ENCODE measurements around the gene KCNC1.

The KCNC1 gene

GRCh38 chr11:17746096-17746495, 11.5 kb downstream of the KCNC1 start:
- H3K4me3 ChIP-seq (ENCODE audit: control insufficient read depth, low read depth, low read length): no peak overlapping the region
- no peak for DNase-seq (ENCODE audit: low read depth)
- no peak for TF ChIP-seq CTCF (IDR thresholded peaks at IDR 0.05; ENCODE audit: control insufficient read depth, insufficient read depth, low read depth, low read length, missing control alignments)

DNA sequence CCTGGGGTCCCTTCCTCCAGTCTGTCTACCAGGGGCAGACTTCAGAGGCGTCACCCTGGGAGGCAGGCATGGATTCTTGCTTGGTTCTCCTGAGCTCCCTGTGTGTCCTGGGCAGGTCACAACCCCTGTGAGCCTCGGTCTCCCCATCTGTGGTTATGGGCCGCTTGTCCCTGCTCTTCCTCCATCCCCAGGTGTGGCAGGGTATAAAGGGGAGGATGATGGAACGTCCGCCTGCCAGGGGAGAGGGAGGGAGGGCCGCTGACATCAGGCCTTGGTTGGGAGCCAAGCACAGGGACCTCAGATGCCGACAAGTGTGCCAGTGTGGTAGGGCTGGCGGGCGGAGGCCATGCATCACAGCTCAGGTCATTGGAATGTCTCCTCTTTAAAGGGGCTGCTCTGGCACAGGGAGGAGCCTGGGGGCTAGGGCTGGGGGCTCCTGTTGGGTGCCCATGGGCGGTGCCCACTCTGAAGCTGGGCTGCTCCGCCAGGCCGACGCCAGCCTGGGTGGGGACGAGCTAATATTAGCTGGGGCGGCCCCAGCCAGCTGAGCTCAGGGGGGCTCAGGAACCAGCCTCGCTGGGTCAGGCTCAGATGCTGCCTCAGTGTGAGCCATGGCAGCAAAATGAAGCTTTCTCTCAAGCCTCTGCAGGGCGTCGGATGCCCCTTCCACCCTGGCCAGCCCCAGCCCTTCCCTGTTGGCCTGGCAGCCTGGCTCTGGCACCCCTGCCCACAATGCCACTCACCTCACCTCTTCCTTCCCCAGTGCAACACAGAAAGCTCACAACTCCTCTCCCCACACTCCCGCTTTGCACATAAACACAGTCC, 12.8 kb downstream of the KCNC1 start:
- H3K4me3 ChIP-seq (ENCODE audit: control insufficient read depth, low read depth, low read length): no peak overlapping the region
- no peak for DNase-seq (ENCODE audit: low read depth)
- no peak for TF ChIP-seq CTCF (IDR thresholded peaks at IDR 0.05; ENCODE audit: control insufficient read depth, insufficient read depth, low read depth, low read length, missing control alignments)

DNA sequence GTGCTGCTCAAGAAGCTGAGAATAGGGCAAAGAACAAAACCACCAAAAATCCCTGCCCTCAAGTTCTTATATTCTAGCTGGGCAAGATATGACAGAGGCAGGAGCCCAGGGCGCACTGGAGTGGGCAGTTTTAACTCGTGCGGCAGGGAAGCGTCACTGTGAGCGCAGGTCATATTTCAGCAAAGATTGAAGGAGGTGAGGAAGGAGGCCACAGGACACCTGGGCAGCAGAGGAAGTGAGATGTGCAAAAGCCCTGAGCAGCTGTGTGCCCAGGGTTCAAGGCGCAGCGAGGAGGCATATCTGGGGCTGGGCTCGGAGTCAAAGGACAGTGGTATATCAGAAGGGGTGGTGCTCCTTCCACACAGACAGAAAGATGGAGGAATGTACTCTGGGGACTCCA, 13.5 kb downstream of the KCNC1 start:
- H3K4me3 ChIP-seq (ENCODE audit: control insufficient read depth, low read depth, low read length): no peak overlapping the region
- no peak for TF ChIP-seq CTCF (IDR thresholded peaks at IDR 0.05; ENCODE audit: control insufficient read depth, insufficient read depth, low read depth, low read length, missing control alignments)
- no peak for DNase-seq (ENCODE audit: low read depth)

DNA sequence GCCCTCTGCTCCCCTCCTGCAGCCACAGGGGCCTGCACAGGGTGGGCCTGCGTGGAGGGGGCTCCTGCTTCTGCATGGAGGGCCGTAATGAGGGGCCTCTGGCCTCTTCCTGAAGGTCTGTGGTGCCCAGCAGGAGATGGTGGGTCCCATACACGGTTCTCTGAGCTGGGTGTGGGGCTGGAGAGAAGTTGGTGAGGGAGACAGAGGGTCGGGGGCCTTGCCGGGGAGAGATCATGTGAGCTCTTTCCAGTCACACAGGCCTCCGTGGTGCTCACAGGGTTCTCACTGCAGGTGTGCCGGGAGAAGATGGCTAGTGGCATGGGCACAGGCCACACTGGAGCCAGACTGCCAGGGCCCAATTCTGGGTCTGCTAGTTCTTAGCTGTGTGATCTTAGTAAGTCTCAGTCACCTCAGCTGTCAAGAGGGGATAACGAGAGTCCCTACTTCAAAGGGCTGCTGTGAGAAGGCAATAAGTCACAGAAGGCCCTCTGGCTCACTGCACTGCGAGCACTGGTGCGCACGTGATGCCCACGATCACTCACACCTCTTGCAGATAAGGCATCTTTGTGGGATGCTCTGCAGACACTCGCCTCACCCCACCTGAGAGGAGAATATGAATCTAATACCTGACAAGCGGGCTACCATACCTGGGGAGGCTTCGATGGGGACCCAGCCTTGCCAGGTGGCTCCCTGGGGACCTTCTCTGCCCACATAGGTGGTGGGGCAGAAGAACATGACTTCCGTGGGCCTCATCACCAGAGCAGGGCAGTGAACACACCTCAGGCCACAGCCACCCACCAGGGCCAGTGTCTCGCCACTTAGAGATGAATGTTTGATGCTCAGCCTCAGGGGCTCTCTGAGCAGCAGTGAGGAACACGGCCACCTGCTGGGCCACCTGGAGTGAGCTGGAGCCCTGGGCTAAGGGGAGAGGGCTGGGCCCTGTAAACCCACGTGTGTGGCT, 14.5 kb downstream of the KCNC1 start:
- no peak for DNase-seq (ENCODE audit: low read depth)
- no peak overlapping the region for H3K4me3 ChIP-seq (ENCODE audit: control insufficient read depth, low read depth, low read length)
- TF ChIP-seq CTCF (IDR thresholded peaks at IDR 0.05; ENCODE audit: control insufficient read depth, insufficient read depth, low read depth, low read length, missing control alignments): no peak

- TF ChIP-seq CTCF (IDR thresholded peaks at IDR 0.05; ENCODE audit: control insufficient read depth, insufficient read depth, low read depth, low read length, missing control alignments): no peak
- no peak for DNase-seq (ENCODE audit: low read depth)
- H3K4me3 ChIP-seq (ENCODE audit: control insufficient read depth, low read depth, low read length): no peak overlapping the region
Observed at GRCh38 chr11:17750013-17750800, 15.6 kb downstream of the KCNC1 start.

DNA sequence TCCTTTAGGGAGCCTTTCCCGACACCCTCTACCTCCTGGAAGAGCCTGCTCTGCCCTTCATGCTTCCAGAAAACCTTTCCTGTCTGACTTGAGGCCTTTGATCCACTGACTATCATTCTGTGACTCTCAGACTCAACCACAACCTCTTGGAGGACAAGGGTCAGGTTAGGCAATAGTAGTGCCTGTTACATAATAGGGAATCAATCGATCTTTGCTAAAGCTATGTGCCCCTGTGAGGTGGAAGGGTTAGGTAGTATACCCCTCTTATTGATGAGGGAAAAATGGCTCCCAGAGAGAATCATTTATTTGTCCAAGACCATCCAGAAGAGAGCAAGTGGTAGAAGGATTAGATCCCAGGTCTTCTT, 16.2 kb downstream of the KCNC1 start:
- DNase-seq (ENCODE audit: low read depth): no peak
- TF ChIP-seq CTCF (IDR thresholded peaks at IDR 0.05; ENCODE audit: control insufficient read depth, insufficient read depth, low read depth, low read length, missing control alignments): no peak
- no peak overlapping the region for H3K4me3 ChIP-seq (ENCODE audit: control insufficient read depth, low read depth, low read length)

Measured in AG09309 (cell line).